Nephron (organoid): ENCODE data around the gene DLG1.

Experiments used
- H3K27ac Mint-ChIP-seq, 3 experiments: 2 replicates each; pipeline ENCODE4 v1.8.0; 2020; ENCODE audit warnings: mixed read lengths in 3 of 3, mild to moderate bottlenecking in 2 of 3, moderate library complexity in 1 of 3
- H3K27me3 Mint-ChIP-seq: 2 replicates; pipeline ENCODE4 v1.8.0; 2021; ENCODE audit warnings: low read depth, mild to moderate bottlenecking, moderate library complexity, mixed read lengths
- H3K36me3 Mint-ChIP-seq: 2 replicates; pipeline ENCODE4 v1.8.0; 2020; ENCODE audit warnings: low read depth, mixed read lengths
- H3K4me1 Mint-ChIP-seq: 2 replicates; pipeline ENCODE4 v1.8.0; 2020; ENCODE audit warnings: mixed read lengths
- H3K4me3 Mint-ChIP-seq, 3 experiments: 2 replicates each; pipeline ENCODE4 v1.8.0; 2020; ENCODE audit warnings: mild to moderate bottlenecking in 3 of 3, mixed read lengths in 3 of 3, moderate library complexity in 2 of 3
- H3K9me3 Mint-ChIP-seq: 2 replicates; pipeline ENCODE4 v1.8.0; 2020; ENCODE audit warnings: mixed read lengths
- CTCF ChIP-seq, 3 experiments: fragments of 200-600 bp; sonication (generic); IDR thresholded peaks; one replicate each; pipeline ENCODE4 v1.5.0; 2021; ENCODE audit warnings: antibody characterized with exemption in 3 of 3; ENCODE audit not compliant: unreplicated experiment in 3 of 3

DLG1 gene

GRCh38 chr3:197312431-197312830 lies 14.0 kb upstream of the DLG1 start:
- Mint-ChIP-seq H3K36me3 (no peaks in the 10 kb centered on the region), H3K27ac (no peak overlapping the region), H3K27me3 (no peaks in the 10 kb centered on the region), H3K4me1 (peaks cover 19% of the 10 kb centered on the region), H3K4me3 (no peak overlapping the region), H3K9me3 (peaks cover 8% of the 10 kb centered on the region)
- no peak for TF ChIP-seq CTCF (IDR thresholded peaks at IDR 0.05; ENCODE audit: unreplicated experiment in 3 of 3)

- Mint-ChIP-seq H3K4me1 (peaks cover 19% of the 10 kb centered on the region), H3K36me3 (no peaks in the 10 kb centered on the region), H3K9me3 (peaks cover 8% of the 10 kb centered on the region), H3K27ac (no peak overlapping the region), H3K27me3 (peaks cover 3% of the 10 kb centered on the region), H3K4me3 (no peak overlapping the region)
- no peak for TF ChIP-seq CTCF (IDR thresholded peaks at IDR 0.05; ENCODE audit: unreplicated experiment in 3 of 3)
Observed at GRCh38 chr3:197311591-197311990, 13.2 kb upstream of the DLG1 start.

- Mint-ChIP-seq H3K36me3 (no peaks in the 10 kb centered on the region), H3K9me3 (peaks cover 8% of the 10 kb centered on the region), H3K4me1 (peaks cover 25% of the 10 kb centered on the region), H3K4me3 (no peak overlapping the region), H3K27me3 (peaks cover 4% of the 10 kb centered on the region), H3K27ac (peak overlapping the region in 2 of 3 experiments; percentile 25 to 57)
- TF ChIP-seq CTCF (IDR thresholded peaks at IDR 0.05; ENCODE audit: unreplicated experiment in 3 of 3), result no peak
Observed at GRCh38 chr3:197309528-197310361, 11.3 kb upstream of the DLG1 start.

- Mint-ChIP-seq H3K4me1 (peaks cover 25% of the 10 kb centered on the region), H3K27ac (peak overlapping the region in 2 of 3 experiments; percentile 25 to 29), H3K4me3 (no peak overlapping the region), H3K36me3 (no peaks in the 10 kb centered on the region), H3K27me3 (peaks cover 4% of the 10 kb centered on the region), H3K9me3 (peaks cover 6% of the 10 kb centered on the region)
- TF ChIP-seq CTCF (IDR thresholded peaks at IDR 0.05; ENCODE audit: unreplicated experiment in 3 of 3), result no peak
Observed at GRCh38 chr3:197308591-197308990, 10.2 kb upstream of the DLG1 start.

GRCh38 chr3:197306374-197307086 lies 8.1 kb upstream of the DLG1 start:
- H3K36me3 Mint-ChIP-seq, result no peaks in the 10 kb centered on the region
- peak overlapping the region; percentile 10 to 26 (median 25) for H3K27ac Mint-ChIP-seq
- H3K4me1 Mint-ChIP-seq, result peaks cover 25% of the 10 kb centered on the region
- H3K9me3 Mint-ChIP-seq, result no peaks in the 10 kb centered on the region
- H3K4me3 Mint-ChIP-seq, result no peak overlapping the region
- peaks cover 4% of the 10 kb centered on the region for H3K27me3 Mint-ChIP-seq
- TF ChIP-seq CTCF (IDR thresholded peaks at IDR 0.05; ENCODE audit: unreplicated experiment in 3 of 3), result no peak
